ENCODE data around the gene GTF2H2C. TPM values are rescaled to one million over a fixed set of nuclear protein-coding genes. Genes with fewer than 3 reads are reported as not detected.

GTF2H2C gene
- total RNA-seq, 6 experiments from 2014 or later = 11.8 to 17.2 (median 13.4) TPM

- DNase-seq = no peak
- H3K4me1 ChIP-seq = peaks cover 0 to 56% (median 13%) of the 10 kb centered on the region in 4 donors
- H3K36me3 ChIP-seq = no peaks in the 10 kb centered on the region
- WGBS (ENCODE audit: insufficient coverage, low coverage, low lambda C conversion rate, missing lambda C conversion rate) = 28% methylated on average over 4 of the region's 4 CpGs
- H3K9me3 ChIP-seq = no peaks in the 10 kb centered on the region
- no peaks in the 10 kb centered on the region for H3K27me3 ChIP-seq
- TF ChIP-seq POLR2A (IDR thresholded peaks at IDR 0.05) = no peak
- TF ChIP-seq, protein P1, sequence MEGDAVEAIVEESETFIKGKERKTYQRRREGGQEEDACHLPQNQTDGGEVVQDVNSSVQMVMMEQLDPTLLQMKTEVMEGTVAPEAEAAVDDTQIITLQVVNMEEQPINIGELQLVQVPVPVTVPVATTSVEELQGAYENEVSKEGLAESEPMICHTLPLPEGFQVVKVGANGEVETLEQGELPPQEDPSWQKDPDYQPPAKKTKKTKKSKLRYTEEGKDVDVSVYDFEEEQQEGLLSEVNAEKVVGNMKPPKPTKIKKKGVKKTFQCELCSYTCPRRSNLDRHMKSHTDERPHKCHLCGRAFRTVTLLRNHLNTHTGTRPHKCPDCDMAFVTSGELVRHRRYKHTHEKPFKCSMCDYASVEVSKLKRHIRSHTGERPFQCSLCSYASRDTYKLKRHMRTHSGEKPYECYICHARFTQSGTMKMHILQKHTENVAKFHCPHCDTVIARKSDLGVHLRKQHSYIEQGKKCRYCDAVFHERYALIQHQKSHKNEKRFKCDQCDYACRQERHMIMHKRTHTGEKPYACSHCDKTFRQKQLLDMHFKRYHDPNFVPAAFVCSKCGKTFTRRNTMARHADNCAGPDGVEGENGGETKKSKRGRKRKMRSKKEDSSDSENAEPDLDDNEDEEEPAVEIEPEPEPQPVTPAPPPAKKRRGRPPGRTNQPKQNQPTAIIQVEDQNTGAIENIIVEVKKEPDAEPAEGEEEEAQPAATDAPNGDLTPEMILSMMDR (IDR thresholded peaks at IDR 0.05) = no peak
- H3K4me3 ChIP-seq = no peak overlapping the region
- peak overlapping the region; percentile 66 to 99 (median 88) for H3K27ac ChIP-seq
- intact Hi-C loops (cut with DNase I) = no loop called here
- ATAC-seq = peak; percentile 76 to 91 (median 88)
Observed at GRCh38 chr5:69517763-69518212, 42.2 kb upstream of the GTF2H2C start.

- Histone ChIP-seq H3K27ac (peak overlapping the region; percentile 66 to 99 (median 88)), H3K4me3 (no peak overlapping the region), H3K4me1 (peaks cover 0 to 41% (median 8%) of the 10 kb centered on the region in 4 donors), H3K27me3 (no peaks in the 10 kb centered on the region), H3K36me3 (no peaks in the 10 kb centered on the region), H3K9me3 (no peaks in the 10 kb centered on the region)
- intact Hi-C loops (cut with DNase I) = no loop called here
- 44% methylated on average over 2 of the region's 2 CpGs for WGBS (ENCODE audit: insufficient coverage, low coverage, low lambda C conversion rate, missing lambda C conversion rate)
- peak in 3 of 4 donors; percentile 41 to 58 (median 51) for ATAC-seq
- no peak for TF ChIP-seq POLR2A (IDR thresholded peaks at IDR 0.05)
- TF ChIP-seq, protein P1 (IDR thresholded peaks at IDR 0.05) = no peak
- no peak for DNase-seq
Observed at GRCh38 chr5:69519285-69519684, 40.7 kb upstream of the GTF2H2C start.

DNA sequence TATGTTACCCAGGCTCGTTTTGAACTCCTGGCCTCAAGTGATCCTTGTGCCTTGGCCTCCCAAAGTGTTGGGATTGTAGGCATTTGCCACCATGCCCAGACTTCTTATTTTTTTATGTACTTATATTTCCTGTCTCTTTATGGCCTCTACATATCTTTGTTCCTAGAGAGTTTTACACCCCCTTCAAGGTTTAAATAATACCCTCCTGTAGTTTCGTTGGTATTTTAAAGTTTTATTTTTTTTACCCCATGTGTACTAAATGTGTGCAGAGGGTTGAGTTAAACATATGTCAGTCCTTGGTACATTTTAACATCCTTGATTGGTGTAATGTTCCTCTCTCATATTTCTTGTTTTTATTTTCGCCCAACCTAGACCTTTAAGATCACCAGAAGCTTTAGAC is 38.0 kb upstream of the GTF2H2C start:
- intact Hi-C loops (cut with DNase I) = no loop called here
- DNase-seq (no peak), ATAC-seq (no peak)
- H3K27me3 ChIP-seq = no peaks in the 10 kb centered on the region
- peaks cover 0 to 6% (median 0%) of the 10 kb centered on the region in 4 donors for H3K36me3 ChIP-seq
- H3K9me3 ChIP-seq = no peaks in the 10 kb centered on the region
- peaks cover 0 to 33% (median 8%) of the 10 kb centered on the region in 4 donors for H3K4me1 ChIP-seq
- no peak overlapping the region for H3K4me3 ChIP-seq
- TF ChIP-seq, protein P1 (IDR thresholded peaks at IDR 0.05) = no peak
- TF ChIP-seq POLR2A (IDR thresholded peaks at IDR 0.05) = no peak
- H3K27ac ChIP-seq = no peak overlapping the region
- WGBS (ENCODE audit: insufficient coverage, low coverage, low lambda C conversion rate, missing lambda C conversion rate) = 72% methylated on average over 3 of the region's 3 CpGs

- Histone ChIP-seq H3K4me1 (no peaks in the 10 kb centered on the region), H3K9me3 (no peaks in the 10 kb centered on the region), H3K36me3 (peaks cover 0 to 6% (median 0%) of the 10 kb centered on the region in 4 donors), H3K27ac (no peak overlapping the region), H3K4me3 (no peak overlapping the region), H3K27me3 (no peaks in the 10 kb centered on the region)
- no peak for ATAC-seq
- TF ChIP-seq, protein P1 (IDR thresholded peaks at IDR 0.05) = no peak
- no peak for TF ChIP-seq POLR2A (IDR thresholded peaks at IDR 0.05)
- intact Hi-C loops (cut with DNase I) = no loop called here
- no peak for DNase-seq
- WGBS (ENCODE audit: insufficient coverage, low coverage, low lambda C conversion rate, missing lambda C conversion rate) = 64% methylated on average over 2 of the region's 2 CpGs
Observed at GRCh38 chr5:69525490-69525889, 34.5 kb upstream of the GTF2H2C start.
